Lower leg skin (tissue), 3 donors: ENCODE measurements around the gene PDE3A.

ENCODE experiments used
- POLR2A ChIP-seq, 2 donors: fragments of 450-650 bp; IDR thresholded peaks; one replicate each; pipeline ENCODE4 v1.6.1; 2016 to 2017; ENCODE audit warnings: antibody characterized with exemption in 2 of 2, mild to moderate bottlenecking in 1 of 2, moderate library complexity in 1 of 2
- TF ChIP-seq, protein P1 (sequence below), 3 donors: fragments of 450-650 bp; IDR thresholded peaks; one replicate each; pipeline ENCODE4 v1.5.1; 2016; ENCODE audit warnings: antibody characterized with exemption in 3 of 3, mild to moderate bottlenecking in 3 of 3, moderate library complexity in 2 of 3

DNA sequence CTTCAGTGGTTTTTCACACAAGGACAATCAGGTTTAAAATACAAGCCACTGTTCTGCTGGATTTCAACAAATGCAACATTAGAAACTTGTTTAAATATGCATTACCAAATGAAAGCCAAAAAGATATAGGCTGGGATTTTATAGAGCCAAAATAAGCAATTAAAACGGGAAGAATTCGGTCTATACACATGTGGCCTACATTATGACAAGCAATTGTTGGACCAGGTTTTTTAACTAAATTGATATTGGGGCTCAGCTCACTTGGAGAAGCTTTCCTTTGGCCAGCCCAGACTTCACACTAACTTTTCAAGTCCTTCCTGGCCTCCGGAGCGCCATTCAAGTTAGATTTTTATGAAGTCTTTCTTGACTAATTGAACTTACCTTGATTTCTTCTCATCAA, 16.9 kb upstream of the PDE3A start:
- TF ChIP-seq, protein P1, sequence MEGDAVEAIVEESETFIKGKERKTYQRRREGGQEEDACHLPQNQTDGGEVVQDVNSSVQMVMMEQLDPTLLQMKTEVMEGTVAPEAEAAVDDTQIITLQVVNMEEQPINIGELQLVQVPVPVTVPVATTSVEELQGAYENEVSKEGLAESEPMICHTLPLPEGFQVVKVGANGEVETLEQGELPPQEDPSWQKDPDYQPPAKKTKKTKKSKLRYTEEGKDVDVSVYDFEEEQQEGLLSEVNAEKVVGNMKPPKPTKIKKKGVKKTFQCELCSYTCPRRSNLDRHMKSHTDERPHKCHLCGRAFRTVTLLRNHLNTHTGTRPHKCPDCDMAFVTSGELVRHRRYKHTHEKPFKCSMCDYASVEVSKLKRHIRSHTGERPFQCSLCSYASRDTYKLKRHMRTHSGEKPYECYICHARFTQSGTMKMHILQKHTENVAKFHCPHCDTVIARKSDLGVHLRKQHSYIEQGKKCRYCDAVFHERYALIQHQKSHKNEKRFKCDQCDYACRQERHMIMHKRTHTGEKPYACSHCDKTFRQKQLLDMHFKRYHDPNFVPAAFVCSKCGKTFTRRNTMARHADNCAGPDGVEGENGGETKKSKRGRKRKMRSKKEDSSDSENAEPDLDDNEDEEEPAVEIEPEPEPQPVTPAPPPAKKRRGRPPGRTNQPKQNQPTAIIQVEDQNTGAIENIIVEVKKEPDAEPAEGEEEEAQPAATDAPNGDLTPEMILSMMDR (IDR thresholded peaks at IDR 0.05) = no peak
- no peak for TF ChIP-seq POLR2A (IDR thresholded peaks at IDR 0.05)
